Panc1 (cell line): ENCODE data around the gene IAH1. TPM values are rescaled to one million over a fixed set of nuclear protein-coding genes. Genes with fewer than 3 reads are reported as not detected.

Source experiments
- ATAC-seq: fragments of 200-7000 bp; cut with Tn5 transposase; 2 replicates; pipeline ENCODE4 v1.9.1; 2020; ENCODE audit warnings: mild to moderate bottlenecking, moderate library complexity
- BruUV-seq: library from RNA; stranded (reverse); fragments of 400-500 nt; replicated peaks from 2 replicates; lab custom pipeline; 2021; lab: Mats Ljungman, UMichigan
- CTCF ChIA-PET: fragments of 300-600 bp; sonication (Branson Sonifier 250); formaldehyde crosslinking; loops from one replicate; lab custom pipeline; 2022; ENCODE audit warnings: antibody characterized with exemption; lab: Charles Lee
- POLR2A ChIA-PET: fragments of 300-600 bp; sonication (Branson Sonifier 250); formaldehyde crosslinking; loops from one replicate; lab custom pipeline; 2022; ENCODE audit warnings: antibody characterized with exemption; lab: Charles Lee
- DNase-seq: peaks from one replicate; pipeline ENCODE4 v3.0.0-alpha.2; 2010; ENCODE audit warnings: low read depth, low spot score
- H3K27ac ChIP-seq: 2 replicates; pipeline ENCODE4 v1.5.1; 2011; ENCODE audit warnings: mild to moderate bottlenecking, low read length, inconsistent platforms
- H3K27me3 ChIP-seq: fragments of 200-500 bp; sonication (Bioruptor generic); 2 replicates; pipeline ENCODE4 v1.6.0; 2014; ENCODE audit warnings: low read length, inconsistent platforms; ENCODE audit not compliant: control insufficient read depth, insufficient read depth
- H3K36me3 ChIP-seq: fragments of 200-500 bp; sonication (Bioruptor generic); 2 replicates; pipeline ENCODE4 v1.5.1; 2014; ENCODE audit warnings: inconsistent platforms, mild to moderate bottlenecking, low read length, moderate library complexity; ENCODE audit not compliant: control insufficient read depth, insufficient read depth
- H3K4me1 ChIP-seq: 2 replicates; pipeline ENCODE4 v1.5.1; 2011; ENCODE audit warnings: inconsistent platforms, mild to moderate bottlenecking, low read length, moderate library complexity; ENCODE audit not compliant: control insufficient read depth, insufficient read depth
- H3K4me3 ChIP-seq, 2 experiments: 2 replicates each; pipeline ENCODE4 v1.5.1; 2011 to 2012; ENCODE audit warnings: low read depth in 2 of 2, low read length in 2 of 2, mild to moderate bottlenecking in 2 of 2, inconsistent platforms in 1 of 2, moderate library complexity in 1 of 2
- H3K9me3 ChIP-seq: fragments of 200-500 bp; sonication (Bioruptor generic); 2 replicates; pipeline ENCODE4 v1.5.1; 2014; ENCODE audit warnings: low read depth, mild to moderate bottlenecking, inconsistent platforms, low read length, moderate library complexity; ENCODE audit not compliant: control insufficient read depth, insufficient read depth
- CTCF ChIP-seq: fragments of 450-650 bp; IDR thresholded peaks from 2 replicates; pipeline ENCODE4 v1.5.1; 2017; ENCODE audit warnings: mild to moderate bottlenecking
- POLR2AphosphoS5 ChIP-seq: IDR thresholded peaks from 2 replicates; pipeline ENCODE4 v1.6.1; 2012; ENCODE audit warnings: mild to moderate bottlenecking, low read depth, low read length, moderate library complexity
- REST ChIP-seq, 2 experiments: IDR thresholded peaks; 2 replicates each; pipeline ENCODE4 v1.6.1; 2011 to 2012; ENCODE audit warnings: low read depth in 2 of 2, control low read depth in 1 of 2, low read length in 1 of 2, mild to moderate bottlenecking in 1 of 2, moderate library complexity in 1 of 2; ENCODE audit not compliant: insufficient read depth in 1 of 2
- SIN3A ChIP-seq: IDR thresholded peaks from 2 replicates; pipeline ENCODE4 v1.6.1; 2012; ENCODE audit warnings: low read depth, mild to moderate bottlenecking, low read length, moderate library complexity, borderline replicate concordance; ENCODE audit not compliant: insufficient read depth
- TCF7L2 ChIP-seq: IDR thresholded peaks from 2 replicates; pipeline ENCODE4 v1.6.1; 2011; ENCODE audit warnings: mild to moderate bottlenecking, low read depth, low read length, inconsistent platforms
- in situ Hi-C: cut with HindIII; loops from 2 replicates; pipeline ENCODE4 v1.10.0; 2016; ENCODE audit warnings: low sequenced_read_pairs, low pct_unique_long_range_greater_than_20kb
- intact Hi-C: fragments of 100-400 bp; cut with micrococcal nuclease; formaldehyde crosslinking; loops from one replicate; pipeline ENCODE4 v1.10.0; 2022; ENCODE audit not compliant: unreplicated experiment
- total RNA-seq: library from RNA; stranded (reverse); gene quantifications from one replicate; pipeline ENCODE4 v1.2.1, GENCODE V29; 2021; ENCODE audit not compliant: unreplicated experiment

IAH1 gene
- total RNA-seq, 1 experiment from 2014 or later, result 72.2 TPM

- H3K27me3 ChIP-seq, result no peaks in the 10 kb centered on the region
- H3K9me3 ChIP-seq, result no peaks in the 10 kb centered on the region
- H3K36me3 ChIP-seq, result peaks cover 2% of the 10 kb centered on the region; the same call in 1 of the 2 replicates
- no peak overlapping the region for H3K27ac ChIP-seq
- intact Hi-C loops (no loop called here), in situ Hi-C loops (no loop called here)
- TF ChIP-seq TCF7L2 (no peak), SIN3A (no peak), REST (IDR thresholded peaks at IDR 0.05; ENCODE audit: insufficient read depth in 1 of 2, low read depth in 2 of 2, low read length in 1 of 2) (no peak), CTCF (no peak), POLR2AphosphoS5 (no peak)
- ATAC-seq (no peak), DNase-seq (no peak)
- POLR2A ChIA-PET, result no interaction called here
- CTCF ChIA-PET, result no interaction called here
- no TSS peak for BruUV-seq
- H3K4me1 ChIP-seq, result peaks cover 17% of the 10 kb centered on the region
- no peak overlapping the region for H3K4me3 ChIP-seq
These were observed 1.8 kb upstream of the IAH1 start for GRCh38 chr2:9472511-9472910.

GRCh38 chr2:9473308-9473984 is 905 bp upstream of the IAH1 start:
- Histone ChIP-seq H3K4me1 (peaks cover 17% of the 10 kb centered on the region), H3K4me3 (peak overlapping the region; percentile 69 to 96), H3K27ac (peak overlapping the region; percentile 98), H3K9me3 (no peaks in the 10 kb centered on the region), H3K36me3 (peaks cover 4% of the 10 kb centered on the region; the same call in 1 of the 2 replicates), H3K27me3 (no peaks in the 10 kb centered on the region)
- TF ChIP-seq CTCF (no peak), REST (IDR thresholded peaks at IDR 0.05; ENCODE audit: insufficient read depth in 1 of 2, low read depth in 2 of 2, low read length in 1 of 2) (no peak)
- ChIA-PET POLR2A (no interaction called here), CTCF (no interaction called here)
- in situ Hi-C loops (no loop called here), intact Hi-C loops (no loop called here)
- no TSS peak for BruUV-seq
- DNase-seq (no peak), ATAC-seq (peak; percentile 10; the same call in 1 of the 2 replicates)
